ENCODE measurements around the gene FAM149B1.

- TF ChIP-seq GATA3 (IDR thresholded peaks at IDR 0.05; ENCODE audit: low read depth, low read length) (no peak), GATA2 (IDR thresholded peaks at IDR 0.05; ENCODE audit: low read depth, low read length) (no peak)
Observed at GRCh38 chr10:73205890-73206289, 38.0 kb downstream of the FAM149B1 start.

Measured in SH-SY5Y (cell line).